ENCODE data around the gene RBM18.

The RBM18 gene

GRCh38 chr9:122246666-122247065 lies 18.0 kb downstream of the RBM18 start:
- H3K27ac ChIP-seq: no peak overlapping the region
- H3K36me3 ChIP-seq (replicated peaks): peaks cover 56% of the 10 kb centered on the region
- in situ Hi-C loops (cut with HindIII; ENCODE audit: low pct_ligation_motif_present, low sequenced_read_pairs): no loop called here
- H3K4me3 ChIP-seq (ENCODE audit: low read depth, low read length): no peak overlapping the region
- no peaks in the 10 kb centered on the region for H3K27me3 ChIP-seq (replicated peaks)
- no peak for DNase-seq
- no peak for TF ChIP-seq CTCF (IDR thresholded peaks at IDR 0.05; ENCODE audit: low read depth, low read length, missing control alignments)

DNA sequence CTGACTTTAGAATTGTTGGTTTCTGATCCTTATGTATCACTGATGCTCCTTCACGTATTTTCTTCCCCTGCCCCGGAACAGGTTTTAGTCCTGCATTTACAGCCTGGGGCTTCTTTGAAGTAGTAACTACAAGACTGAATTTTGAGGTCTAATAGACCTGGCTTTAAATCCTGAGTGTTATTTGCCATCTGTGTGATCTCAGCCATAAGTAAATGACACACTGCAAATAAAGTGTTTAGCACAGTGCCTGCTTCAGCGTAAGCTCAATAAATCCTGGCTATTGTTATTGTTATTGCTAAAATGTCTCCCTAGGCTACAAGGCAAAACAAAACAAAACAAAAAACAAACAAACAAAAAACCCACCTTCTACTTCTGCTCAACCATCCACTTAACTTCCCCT lies 20.3 kb downstream of the RBM18 start:
- no peak for DNase-seq
- in situ Hi-C loops (cut with HindIII; ENCODE audit: low pct_ligation_motif_present, low sequenced_read_pairs): no loop called here
- H3K36me3 ChIP-seq (replicated peaks): peaks cover 62% of the 10 kb centered on the region
- H3K4me3 ChIP-seq (ENCODE audit: low read depth, low read length): no peak overlapping the region
- no peak overlapping the region for H3K27ac ChIP-seq
- no peak for TF ChIP-seq CTCF (IDR thresholded peaks at IDR 0.05; ENCODE audit: low read depth, low read length, missing control alignments)
- no peaks in the 10 kb centered on the region for H3K27me3 ChIP-seq (replicated peaks)

DNA sequence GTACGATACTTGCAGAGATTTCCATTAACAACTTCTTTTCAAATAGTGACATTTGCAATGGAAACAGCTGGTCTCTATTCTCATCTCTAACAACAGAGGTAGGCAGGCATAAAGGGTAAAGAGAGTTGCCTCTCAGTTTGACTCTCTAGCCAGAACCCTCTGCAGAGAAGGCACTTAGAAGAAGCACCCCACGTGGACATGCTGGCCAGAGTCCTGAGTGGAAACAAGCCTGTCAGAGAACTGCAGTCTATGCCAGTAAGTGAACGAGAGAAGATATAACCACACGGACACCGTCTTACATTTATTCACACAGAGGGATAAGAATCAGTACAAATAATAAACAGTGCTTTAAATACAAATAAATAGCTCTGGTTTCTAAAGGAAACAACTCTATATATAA lies 24.9 kb downstream of the RBM18 start:
- Histone ChIP-seq H3K27ac (no peak overlapping the region), H3K36me3 (replicated peaks) (peaks cover 36% of the 10 kb centered on the region), H3K4me3 (ENCODE audit: low read depth, low read length) (no peak overlapping the region), H3K27me3 (replicated peaks) (no peaks in the 10 kb centered on the region)
- no peak for TF ChIP-seq CTCF (IDR thresholded peaks at IDR 0.05; ENCODE audit: low read depth, low read length, missing control alignments)
- in situ Hi-C loops (cut with HindIII; ENCODE audit: low pct_ligation_motif_present, low sequenced_read_pairs): no loop called here
- no peak for DNase-seq

DNA sequence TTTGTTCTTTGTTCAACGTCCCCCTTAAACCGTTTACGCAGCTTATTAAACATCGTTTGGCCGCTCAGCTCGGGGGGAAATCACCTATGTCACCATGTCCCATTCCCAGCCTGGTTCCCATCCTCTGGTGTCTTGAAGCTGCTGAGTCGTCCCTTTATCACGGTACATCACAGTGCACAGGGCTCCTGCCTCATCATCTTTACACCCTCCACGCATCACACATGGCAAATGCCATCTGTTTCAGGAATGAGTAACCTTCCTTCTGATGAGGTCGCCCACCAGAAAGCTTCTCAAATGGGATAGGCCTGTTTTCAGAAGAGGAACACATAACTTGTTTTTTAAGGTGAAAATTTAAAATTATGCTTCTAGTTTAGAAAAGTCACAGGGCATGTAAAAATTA lies 28.0 kb downstream of the RBM18 start:
- H3K27ac ChIP-seq: no peak overlapping the region
- peaks cover 19% of the 10 kb centered on the region for H3K36me3 ChIP-seq (replicated peaks)
- DNase-seq: no peak
- no peak for TF ChIP-seq CTCF (IDR thresholded peaks at IDR 0.05; ENCODE audit: low read depth, low read length, missing control alignments)
- no peak overlapping the region for H3K4me3 ChIP-seq (ENCODE audit: low read depth, low read length)
- in situ Hi-C loops (cut with HindIII; ENCODE audit: low pct_ligation_motif_present, low sequenced_read_pairs): no loop called here
- H3K27me3 ChIP-seq (replicated peaks): peaks cover 4% of the 10 kb centered on the region

DNA sequence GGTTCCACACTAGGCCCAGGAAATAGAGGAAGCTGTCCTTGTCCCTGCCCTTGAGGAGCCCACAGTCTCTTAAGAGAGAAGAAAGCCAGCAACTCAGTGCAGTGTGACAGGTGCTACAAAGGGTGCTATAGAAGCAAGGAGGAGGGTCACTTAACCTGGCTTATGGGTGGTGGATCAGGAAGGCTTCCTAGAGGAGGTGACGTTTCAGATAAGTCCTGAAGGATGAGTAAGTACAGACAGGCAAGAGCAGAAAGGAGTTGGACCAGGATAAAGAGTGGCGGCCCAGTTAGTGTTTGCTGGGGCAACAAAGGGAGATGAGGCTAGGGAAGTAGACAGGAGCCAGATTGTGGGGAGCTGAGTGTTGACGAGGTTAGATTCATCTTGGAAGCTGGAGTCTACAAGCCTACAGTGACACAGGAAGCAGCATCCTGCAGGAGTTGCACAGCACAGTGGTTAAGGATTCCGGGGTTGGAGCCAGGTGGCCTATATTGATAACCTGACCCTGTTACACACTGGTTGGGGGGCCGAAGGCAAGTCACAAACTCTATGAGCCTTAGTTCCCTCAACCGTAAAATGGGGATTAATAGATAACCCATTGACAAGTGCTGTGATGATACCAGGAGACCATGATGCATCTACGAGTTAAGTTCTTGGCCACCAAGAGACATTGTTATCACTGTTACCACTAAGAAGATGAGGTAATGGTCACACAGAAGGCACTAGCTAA lies 30.5 kb downstream of the RBM18 start:
- TF ChIP-seq CTCF (IDR thresholded peaks at IDR 0.05; ENCODE audit: low read depth, low read length, missing control alignments): no peak
- DNase-seq: no peak
- in situ Hi-C loops (cut with HindIII; ENCODE audit: low pct_ligation_motif_present, low sequenced_read_pairs): no loop called here

GRCh38 chr9:122232796-122233306 lies 31.8 kb downstream of the RBM18 start:
- in situ Hi-C loops (cut with HindIII; ENCODE audit: low pct_ligation_motif_present, low sequenced_read_pairs): no loop called here
- no peak for DNase-seq
- TF ChIP-seq CTCF (IDR thresholded peaks at IDR 0.05; ENCODE audit: low read depth, low read length, missing control alignments): no peak
- no peak overlapping the region for H3K27ac ChIP-seq
- no peaks in the 10 kb centered on the region for H3K36me3 ChIP-seq (replicated peaks)
- H3K27me3 ChIP-seq (replicated peaks): peaks cover 35% of the 10 kb centered on the region
- no peak overlapping the region for H3K4me3 ChIP-seq (ENCODE audit: low read depth, low read length)

More for the DNA sequence above, 30.5 kb downstream of the RBM18 start:
- H3K4me3 ChIP-seq (ENCODE audit: low read depth, low read length): no peak overlapping the region
- peaks cover 25% of the 10 kb centered on the region for H3K27me3 ChIP-seq (replicated peaks)
- H3K27ac ChIP-seq: no peak overlapping the region
- no peaks in the 10 kb centered on the region for H3K36me3 ChIP-seq (replicated peaks)
